Smooth muscle cell (in vitro differentiated cells): ENCODE results near the gene TMEM238L. TPM values are rescaled to one million over a fixed set of nuclear protein-coding genes. Genes with fewer than 3 reads are reported as not detected.

Experiments
- DNase-seq: peaks from one replicate; lab custom pipeline; 2025; ENCODE audit not compliant: unreplicated experiment; lab: John Stamatoyannopoulos, UW
- H2AFZ ChIP-seq: fragments of 200-600 bp; sonication (generic); 2 replicates; pipeline ENCODE4 v1.6.0; 2016; ENCODE audit warnings: antibody characterized with exemption, low read depth, mild to moderate bottlenecking
- H3F3A ChIP-seq: fragments of 200-600 bp; sonication (generic); 2 replicates; pipeline ENCODE4 v1.6.0; 2017; ENCODE audit warnings: antibody characterized with exemption, low read depth
- H3K27ac ChIP-seq: fragments of 200-600 bp; sonication (generic); 2 replicates; pipeline ENCODE4 v1.5.1; 2016; ENCODE audit warnings: low read depth, mild to moderate bottlenecking
- H3K27me3 ChIP-seq: fragments of 200-600 bp; sonication (generic); 2 replicates; pipeline ENCODE4 v1.6.1; 2016; ENCODE audit warnings: low read depth, mild to moderate bottlenecking
- H3K36me3 ChIP-seq: fragments of 200-600 bp; sonication (generic); 2 replicates; pipeline ENCODE4 v1.5.1; 2016; ENCODE audit warnings: low read depth
- H3K4me1 ChIP-seq: fragments of 200-600 bp; sonication (generic); 2 replicates; pipeline ENCODE4 v1.5.1; 2016; ENCODE audit warnings: low read depth
- H3K4me2 ChIP-seq: fragments of 200-600 bp; sonication (generic); 2 replicates; pipeline ENCODE4 v1.6.0; 2016; ENCODE audit warnings: mild to moderate bottlenecking
- H3K4me3 ChIP-seq: fragments of 200-600 bp; sonication (generic); 2 replicates; pipeline ENCODE4 v1.5.1; 2016; ENCODE audit warnings: mild to moderate bottlenecking
- H3K79me2 ChIP-seq: fragments of 200-600 bp; sonication (generic); 2 replicates; pipeline ENCODE4 v1.6.0; 2016; ENCODE audit warnings: low read depth, mild to moderate bottlenecking
- H3K9ac ChIP-seq: fragments of 200-600 bp; sonication (generic); 2 replicates; pipeline ENCODE4 v1.6.0; 2016; ENCODE audit warnings: low read depth
- H3K9me3 ChIP-seq: fragments of 200-600 bp; sonication (generic); replicated peaks from 2 replicates; pipeline ENCODE4 v1.5.1; 2016; ENCODE audit warnings: low read depth
- H4K20me1 ChIP-seq: fragments of 200-600 bp; sonication (generic); 2 replicates; pipeline ENCODE4 v1.6.0; 2016; ENCODE audit warnings: low read depth
- CTCF ChIP-seq: fragments of 200-600 bp; sonication (generic); IDR thresholded peaks from 2 replicates; pipeline ENCODE4 v1.5.1; 2017; ENCODE audit warnings: borderline replicate concordance, mild to moderate bottlenecking, antibody characterized with exemption; ENCODE audit not compliant: insufficient read depth, poor library complexity, severe bottlenecking
- WGBS: methylation state at CpG from one replicate; pipeline ENCODE4 v1.1.7; 2016; ENCODE audit warnings: low lambda C conversion rate; 5-methylcytosine and 5-hydroxymethylcytosine counted together
- polyA plus RNA-seq: library from polyadenylated mRNA; unstranded; fragments of >200 nt; fragmentation: Nextera tagmentation; extraction: Ambion mirVana; gene quantifications from 2 replicates; pipeline ENCODE4 v1.2.1, GENCODE V29; 2016
- total RNA-seq: library from RNA; depleted of rRNA; stranded (reverse); fragments of >200 nt; gene quantifications from 2 replicates; pipeline ENCODE4 v1.2.3, GENCODE V29; 2014

The TMEM238L gene
- total and polyA plus RNA-seq, 2 experiments from 2014 or later = not detected

GRCh38 chr17:10814075-10814474 lies 10.2 kb upstream of the TMEM238L start:
- no peaks in the 10 kb centered on the region for H4K20me1 ChIP-seq
- no peak overlapping the region for H3K27ac ChIP-seq
- H2AFZ ChIP-seq = no peak overlapping the region
- H3F3A ChIP-seq = no peaks in the 10 kb centered on the region
- DNase-seq = no peak
- WGBS = 71% methylated on average over 1 of the region's 1 CpG
- H3K27me3 ChIP-seq = peaks cover 4% of the 10 kb centered on the region
- no peaks in the 10 kb centered on the region for H3K9me3 ChIP-seq
- no peak overlapping the region for H3K4me2 ChIP-seq
- no peaks in the 10 kb centered on the region for H3K36me3 ChIP-seq
- H3K4me3 ChIP-seq = no peak overlapping the region
- no peaks in the 10 kb centered on the region for H3K4me1 ChIP-seq
- no peak for TF ChIP-seq CTCF
- no peaks in the 10 kb centered on the region for H3K79me2 ChIP-seq
- H3K9ac ChIP-seq = no peak overlapping the region

GRCh38 chr17:10812674-10813073 lies 8.8 kb upstream of the TMEM238L start:
- H3K36me3 ChIP-seq = no peaks in the 10 kb centered on the region
- H3K9me3 ChIP-seq = no peaks in the 10 kb centered on the region
- H3K4me2 ChIP-seq = no peak overlapping the region
- H3K79me2 ChIP-seq = no peaks in the 10 kb centered on the region
- H3K27me3 ChIP-seq = no peaks in the 10 kb centered on the region
- H3K9ac ChIP-seq = no peak overlapping the region
- no peak for TF ChIP-seq CTCF
- H3F3A ChIP-seq = no peaks in the 10 kb centered on the region
- no peak overlapping the region for H3K4me3 ChIP-seq
- no peak for DNase-seq
- H3K27ac ChIP-seq = no peak overlapping the region
- 97% methylated on average over 5 of the region's 5 CpGs for WGBS
- H2AFZ ChIP-seq = no peak overlapping the region
- H3K4me1 ChIP-seq = no peaks in the 10 kb centered on the region
- H4K20me1 ChIP-seq = no peaks in the 10 kb centered on the region

GRCh38 chr17:10809605-10810004 lies 5.7 kb upstream of the TMEM238L start:
- TF ChIP-seq CTCF = no peak
- Histone ChIP-seq H3K27me3 (no peaks in the 10 kb centered on the region), H3K4me2 (no peak overlapping the region), H2AFZ (no peak overlapping the region), H3K27ac (no peak overlapping the region), H3K4me3 (no peak overlapping the region), H3K4me1 (no peaks in the 10 kb centered on the region), H3K36me3 (no peaks in the 10 kb centered on the region), H3K9ac (no peak overlapping the region), H3K79me2 (no peaks in the 10 kb centered on the region), H3K9me3 (no peaks in the 10 kb centered on the region), H4K20me1 (no peaks in the 10 kb centered on the region), H3F3A (no peaks in the 10 kb centered on the region)
- WGBS = 96% methylated on average over 4 of the region's 4 CpGs
- no peak for DNase-seq

DNA sequence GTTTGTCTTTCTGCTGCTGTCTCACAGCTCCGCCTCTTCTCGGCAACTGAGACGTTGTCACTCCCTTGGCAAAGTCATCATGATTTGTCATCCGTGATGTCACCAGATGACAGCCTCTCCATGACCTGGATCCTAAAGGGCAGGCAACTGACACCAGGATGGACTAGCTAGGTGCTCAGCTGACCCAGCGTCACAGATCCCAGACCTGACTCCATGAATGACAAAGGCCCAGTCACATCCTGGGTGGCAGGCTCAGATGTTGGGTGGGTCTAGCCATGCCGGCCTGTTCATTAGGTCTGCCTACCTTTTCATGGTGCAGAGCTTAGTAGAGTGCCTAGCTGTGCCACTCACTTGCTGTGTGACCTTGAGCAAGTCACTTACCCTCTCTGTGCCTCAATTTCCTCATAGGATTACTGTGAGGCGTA lies 3.8 kb upstream of the TMEM238L start:
- H3K27ac ChIP-seq = no peak overlapping the region
- no peak overlapping the region for H3K4me2 ChIP-seq
- H3K4me1 ChIP-seq = no peaks in the 10 kb centered on the region
- H3K9ac ChIP-seq = no peak overlapping the region
- H3K79me2 ChIP-seq = no peaks in the 10 kb centered on the region
- H3K36me3 ChIP-seq = no peaks in the 10 kb centered on the region
- no peaks in the 10 kb centered on the region for H3K27me3 ChIP-seq
- H4K20me1 ChIP-seq = no peaks in the 10 kb centered on the region
- no peak for TF ChIP-seq CTCF
- no peaks in the 10 kb centered on the region for H3F3A ChIP-seq
- H2AFZ ChIP-seq = no peak overlapping the region
- DNase-seq = no peak
- H3K4me3 ChIP-seq = no peak overlapping the region
- no peaks in the 10 kb centered on the region for H3K9me3 ChIP-seq
- 83% methylated on average over 7 of the region's 7 CpGs for WGBS
